HG03039 (cell line): Measurements from ENCODE around the gene CTSA.

Experiments used
- ATAC-seq: cut with Tn5 transposase; IDR thresholded peaks from one replicate; pipeline ENCODE4 v1.9.1; 2021; ENCODE audit warnings: mild to moderate bottlenecking, moderate library complexity; ENCODE audit not compliant: unreplicated experiment

CTSA gene

DNA sequence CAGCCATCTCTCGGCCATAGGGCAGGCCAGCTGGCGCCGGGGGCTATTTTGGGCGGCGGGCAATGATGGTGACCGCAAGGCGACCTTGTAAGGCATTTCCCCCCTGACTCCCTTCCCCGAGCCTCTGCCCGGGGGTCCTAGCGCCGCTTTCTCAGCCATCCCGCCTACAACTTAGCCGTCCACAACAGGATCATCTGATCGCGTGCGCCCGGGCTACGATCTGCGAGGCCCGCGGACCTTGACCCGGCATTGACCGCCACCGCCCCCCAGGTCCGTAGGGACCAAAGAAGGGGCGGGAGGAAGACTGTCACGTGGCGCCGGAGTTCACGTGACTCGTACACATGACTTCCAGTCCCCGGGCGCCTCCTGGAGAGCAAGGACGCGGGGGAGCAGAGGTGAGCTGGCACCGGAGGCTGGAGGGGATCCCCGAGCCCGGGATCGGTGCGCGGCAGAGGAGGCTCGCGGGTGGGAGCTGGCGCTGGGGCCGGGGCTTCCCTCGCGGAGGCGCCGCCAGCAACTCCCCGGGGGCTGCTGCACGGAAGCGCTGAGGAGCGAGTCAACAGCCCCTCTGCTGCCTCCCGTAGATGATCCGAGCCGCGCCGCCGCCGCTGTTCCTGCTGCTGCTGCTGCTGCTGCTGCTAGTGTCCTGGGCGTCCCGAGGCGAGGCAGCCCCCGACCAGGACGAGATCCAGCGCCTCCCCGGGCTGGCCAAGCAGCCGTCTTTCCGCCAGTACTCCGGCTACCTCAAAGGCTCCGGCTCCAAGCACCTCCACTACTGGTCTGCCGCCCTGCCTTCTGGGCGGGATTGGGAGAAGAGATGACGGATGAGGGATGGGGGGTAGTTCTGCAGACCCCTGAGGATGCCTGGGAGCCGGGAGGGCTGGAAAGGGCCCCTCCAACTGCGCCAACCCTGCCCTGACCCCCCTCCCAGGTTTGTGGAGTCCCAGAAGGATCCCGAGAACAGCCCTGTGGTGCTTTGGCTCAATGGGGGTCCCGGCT is at the start of gene CTSA, which contains the start of gene NEURL2:
Gene CTSA (plus strand): TSS at position 351 of the 999 bp plus-strand sequence. CDS start 234 bp downstream, at position 585.
Gene NEURL2 (minus strand): TSS at position 224 of the 999 bp plus-strand sequence. CDS start 217 bp downstream, at position 7.
- peak; percentile 64 for ATAC-seq

GRCh38 chr20:45841407-45842129 is 49.6 kb upstream of the CTSA start:
- ATAC-seq, result no peak

GRCh38 chr20:45842169-45842812 is 48.8 kb upstream of the CTSA start:
- no peak for ATAC-seq

DNA sequence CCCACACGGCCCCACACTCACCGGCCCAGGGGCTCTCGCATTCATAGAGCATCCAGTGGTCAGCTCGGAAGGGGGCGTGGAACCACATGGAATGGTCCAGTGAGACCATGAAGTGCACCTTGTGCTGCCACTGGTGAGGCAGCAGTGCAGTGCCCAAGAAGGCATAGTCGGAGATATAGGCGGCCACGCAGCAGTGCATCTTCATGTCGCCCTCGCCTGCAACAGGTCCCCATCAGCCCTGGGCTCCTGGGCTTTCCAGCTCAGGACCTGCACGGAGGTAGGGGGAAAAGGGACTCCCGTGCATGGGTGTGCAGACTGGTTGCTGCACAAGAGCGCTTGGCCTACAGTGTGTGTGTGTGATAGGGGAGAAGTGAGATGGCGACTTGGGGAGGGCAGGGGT is 47.6 kb upstream of the CTSA start:
- no peak for ATAC-seq

- no peak for ATAC-seq
Measured at GRCh38 chr20:45845452-45845851, 45.7 kb upstream of the CTSA start.

DNA sequence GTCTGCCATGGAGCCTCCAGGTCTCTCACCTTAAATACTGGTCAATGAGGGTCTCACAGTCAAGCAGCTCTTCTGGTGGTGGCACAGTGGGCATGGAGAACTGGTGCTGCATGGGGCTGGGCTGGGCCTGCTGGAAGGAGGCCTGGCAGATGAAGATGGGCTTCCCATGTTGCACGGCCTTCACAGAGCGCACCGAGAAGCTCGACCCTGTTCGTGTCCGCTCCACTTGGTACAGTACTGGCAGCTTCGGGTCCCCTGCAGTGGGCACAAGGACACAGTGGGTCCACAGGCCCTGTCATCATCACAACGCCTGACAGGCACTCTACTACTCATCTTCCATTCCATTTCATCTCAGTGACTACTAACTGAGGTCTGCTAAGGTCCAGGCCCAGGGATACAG is 42.7 kb upstream of the CTSA start:
- no peak for ATAC-seq

GRCh38 chr20:45848969-45849582 is 42.1 kb upstream of the CTSA start:
- no peak for ATAC-seq

GRCh38 chr20:45850238-45850637 is 40.9 kb upstream of the CTSA start:
- no peak for ATAC-seq

- ATAC-seq, result no peak
Measured at GRCh38 chr20:45850926-45851325, 40.2 kb upstream of the CTSA start.

- ATAC-seq, result no peak
Measured at GRCh38 chr20:45851501-45851900, 39.6 kb upstream of the CTSA start.

- ATAC-seq, result no peak
Measured at GRCh38 chr20:45852326-45852725, 38.8 kb upstream of the CTSA start.

DNA sequence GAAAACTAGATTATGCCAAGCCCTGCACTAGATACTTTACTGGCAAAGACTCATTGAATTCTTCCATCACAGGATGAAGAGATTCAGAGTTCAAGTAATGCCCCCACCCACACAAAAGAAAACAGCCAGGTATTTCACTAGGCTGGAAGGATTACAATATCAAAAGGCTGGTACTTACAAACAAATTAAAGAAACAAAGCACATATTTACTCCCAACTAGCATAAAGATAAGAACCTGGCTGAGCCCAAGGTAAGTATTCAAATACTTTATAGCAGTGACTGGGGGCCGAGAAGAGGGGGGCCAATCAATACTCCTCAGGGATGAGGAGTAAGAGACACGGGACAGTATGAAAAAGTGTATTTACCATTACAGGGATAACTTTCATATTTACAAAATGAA is 37.7 kb upstream of the CTSA start:
- no peak for ATAC-seq

DNA sequence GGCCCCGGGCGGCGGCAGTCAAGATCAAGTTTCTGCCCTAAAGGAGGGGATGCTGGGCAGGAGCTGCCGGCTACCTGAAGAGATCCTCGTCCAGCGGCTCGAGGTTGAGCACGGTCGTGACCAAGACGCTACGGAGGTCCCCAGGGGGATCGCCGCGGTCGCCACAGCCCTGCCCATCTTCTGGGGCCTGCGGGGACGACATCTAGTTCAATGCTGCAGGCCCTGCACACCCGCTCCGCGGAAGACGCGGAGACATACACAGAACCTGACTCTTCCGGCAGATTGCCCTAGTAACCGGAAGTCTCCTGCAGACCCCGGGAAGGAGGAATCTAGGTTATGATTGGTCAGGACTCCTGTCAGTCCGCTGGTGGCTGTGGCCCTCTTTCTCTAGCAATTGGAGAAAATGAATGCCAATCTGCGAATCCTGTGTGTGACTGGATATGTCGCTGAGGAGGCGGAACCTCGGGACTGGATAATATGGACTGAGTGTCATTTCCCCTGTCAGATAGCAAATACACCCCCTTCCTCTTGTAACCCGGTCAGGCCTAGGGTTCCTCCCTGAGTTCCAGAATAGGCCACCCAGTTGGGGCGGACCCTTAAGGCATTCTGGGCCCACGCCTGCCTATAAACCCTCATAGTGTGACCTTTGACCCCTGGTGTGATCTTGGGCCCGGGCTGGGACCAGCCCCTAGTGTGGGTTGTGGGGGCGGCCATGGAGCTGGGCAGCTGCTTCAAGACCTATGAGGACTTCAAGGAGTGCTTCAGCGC is 33.8 kb upstream of the CTSA start, which contains the start of the genes ACOT8 and ZSWIM3:
Gene ACOT8 (minus strand): TSS at position 279 of the 768 bp plus-strand sequence. CDS start 77 bp downstream, at position 202.
Gene ZSWIM3 (plus strand): TSS at position 501 of the 768 bp plus-strand sequence. CDS start 212 bp downstream, at position 713.
- ATAC-seq, result peak; percentile 95

GRCh38 chr20:45857882-45858216 is 33.3 kb upstream of the CTSA start:
- ATAC-seq, result peak; percentile 14

GRCh38 chr20:45859916-45860315 is 31.2 kb upstream of the CTSA start:
- no peak for ATAC-seq

DNA sequence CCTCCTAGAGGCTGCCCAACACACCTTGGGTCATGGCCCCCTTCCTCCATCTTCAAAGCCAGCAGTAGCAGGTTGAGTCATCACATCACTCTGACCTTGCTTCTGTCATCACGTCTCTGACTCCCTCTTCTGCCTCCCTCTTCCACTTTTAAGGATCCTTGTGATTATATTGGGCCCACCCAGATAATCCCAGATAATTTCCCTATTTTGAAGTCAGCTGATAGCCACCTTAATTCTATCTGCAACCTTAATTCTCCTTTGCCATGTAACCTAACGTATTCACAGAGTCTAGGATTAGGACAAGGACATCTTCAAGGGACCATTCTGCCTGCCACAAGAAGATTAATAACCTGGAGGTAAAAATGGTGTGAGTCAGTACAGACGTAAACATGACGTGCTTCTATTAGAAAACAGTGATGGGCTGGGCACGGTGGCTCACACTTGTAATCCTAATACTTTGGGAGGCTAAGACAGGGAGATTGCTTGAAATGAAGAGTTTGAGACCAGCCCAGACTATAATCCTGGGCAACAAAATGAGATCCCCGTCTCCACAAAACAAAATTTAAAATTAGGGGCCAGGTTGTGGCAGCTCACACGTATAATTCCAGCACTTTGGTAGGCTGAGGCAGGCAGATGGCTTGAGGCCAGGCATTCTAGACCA is 30.4 kb upstream of the CTSA start:
- no peak for ATAC-seq

DNA sequence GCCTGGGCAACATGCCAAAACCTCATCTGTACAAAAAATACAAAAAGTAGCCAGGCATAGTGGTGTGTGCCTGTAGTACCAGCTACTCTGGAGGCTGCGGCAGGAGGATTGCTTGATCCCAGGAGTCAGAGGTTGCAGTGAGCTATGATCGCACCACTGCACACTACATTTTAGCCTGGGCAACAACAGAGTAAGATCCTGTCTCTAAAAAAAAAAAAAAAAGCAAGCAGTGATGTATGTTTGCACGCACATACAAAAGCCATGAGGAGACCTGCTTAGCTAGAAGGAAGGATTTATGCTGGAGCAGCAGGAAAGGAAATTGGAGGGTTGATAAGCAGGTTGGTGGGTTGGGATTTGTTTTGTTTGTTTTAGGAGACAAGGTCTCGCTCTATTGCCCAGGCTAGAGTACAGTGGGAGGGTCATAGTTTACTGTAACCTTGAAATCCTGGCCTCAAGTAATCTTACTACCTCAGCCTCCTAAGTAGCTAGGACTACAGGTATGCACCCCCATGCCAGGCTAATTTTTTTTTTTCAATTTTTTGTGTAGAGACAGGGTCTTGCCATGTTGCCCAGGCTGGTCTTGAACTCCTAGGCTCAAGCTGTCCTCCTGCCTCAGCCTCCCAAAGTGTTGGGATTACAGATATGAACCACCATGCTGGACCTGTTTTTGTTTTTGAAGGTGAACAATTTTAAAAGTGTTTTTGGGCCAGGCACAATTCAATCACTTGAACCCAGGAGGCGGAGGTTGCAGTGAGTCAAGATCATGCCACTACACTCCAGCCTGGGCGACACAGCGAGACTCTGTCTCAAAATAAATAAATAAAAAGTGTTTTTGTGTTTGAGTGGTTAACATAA is 29.7 kb upstream of the CTSA start:
- no peak for ATAC-seq
